Neuronal stem cell (in vitro differentiated cells): ENCODE data around the gene GPR3.
A peak's percentile ranks its signal among the peaks of the same experiment; 100 is the strongest.

Source experiments
- DNase-seq: peaks from one replicate; pipeline ENCODE4 v3.0.0-alpha.2; 2013; ENCODE audit warnings: low spot score
- H2AFZ ChIP-seq: one replicate; pipeline ENCODE4 v1.6.1; 2013; ENCODE audit warnings: mild to moderate bottlenecking, low read length, inconsistent platforms
- H2AK5ac ChIP-seq: 2 replicates; pipeline ENCODE4 v1.6.1; 2013; ENCODE audit warnings: low read depth, mild to moderate bottlenecking, inconsistent platforms, low read length, moderate library complexity, mixed read lengths
- H2BK120ac ChIP-seq: 2 replicates; pipeline ENCODE4 v1.6.1; 2013; ENCODE audit warnings: low read depth, mild to moderate bottlenecking, inconsistent platforms, low read length, moderate library complexity, mixed read lengths
- H2BK12ac ChIP-seq: one replicate; pipeline ENCODE4 v1.6.1; 2013; ENCODE audit warnings: low read length, inconsistent platforms
- H2BK15ac ChIP-seq: 2 replicates; pipeline ENCODE4 v1.6.1; 2013; ENCODE audit warnings: mild to moderate bottlenecking, low read length, inconsistent platforms, mixed read lengths
- H2BK5ac ChIP-seq: one replicate; pipeline ENCODE4 v1.6.1; 2013; ENCODE audit warnings: inconsistent platforms, mild to moderate bottlenecking, low read length, moderate library complexity
- H3K14ac ChIP-seq: one replicate; pipeline ENCODE4 v1.6.1; 2013; ENCODE audit warnings: low read length, inconsistent platforms
- H3K18ac ChIP-seq: 2 replicates; pipeline ENCODE4 v1.6.1; 2013; ENCODE audit warnings: low read length, inconsistent platforms
- H3K23ac ChIP-seq: 2 replicates; pipeline ENCODE4 v1.6.1; 2013; ENCODE audit warnings: low read depth, mild to moderate bottlenecking, mixed read lengths, low read length, inconsistent platforms; ENCODE audit not compliant: poor library complexity
- H3K27ac ChIP-seq: replicated peaks from 3 replicates; pipeline ENCODE4 v1.5.1; 2013; ENCODE audit warnings: low read length, inconsistent platforms
- H3K27me3 ChIP-seq, 3 experiments: 2 replicates each; pipeline ENCODE4 v1.6.1; 2013; ENCODE audit warnings: low read length in 3 of 3, mild to moderate bottlenecking in 2 of 3, inconsistent platforms in 1 of 3, low read depth in 1 of 3, mixed read lengths in 1 of 3, moderate library complexity in 1 of 3; ENCODE audit not compliant: control insufficient read depth in 3 of 3, insufficient read depth in 3 of 3
- H3K36me3 ChIP-seq, 2 donors: replicated peaks in 1 of 2; 2 replicates each; pipeline ENCODE4 v1.6.1; 2013; ENCODE audit warnings: low read length in 2 of 2; ENCODE audit not compliant: control insufficient read depth in 2 of 2, insufficient read depth in 2 of 2
- H3K4ac ChIP-seq: 2 replicates; pipeline ENCODE4 v1.6.1; 2013; ENCODE audit warnings: inconsistent platforms, mild to moderate bottlenecking, low read length, moderate library complexity
- H3K4me1 ChIP-seq, 2 donors: 1 replicate in 1 of 2; 2 replicates in 1 of 2; pipeline ENCODE4 v1.6.1; 2013; ENCODE audit warnings: low read length in 2 of 2, low read depth in 1 of 2; ENCODE audit not compliant: control insufficient read depth in 2 of 2, insufficient read depth in 1 of 2
- H3K4me2 ChIP-seq: one replicate; pipeline ENCODE4 v1.6.1; 2013; ENCODE audit warnings: mild to moderate bottlenecking, low read length, inconsistent platforms; ENCODE audit not compliant: insufficient read depth, poor library complexity, severe bottlenecking
- H3K4me3 ChIP-seq, 2 donors: 2 replicates each; pipeline ENCODE4 v1.5.1; 2013; ENCODE audit warnings: low read length in 2 of 2, mild to moderate bottlenecking in 2 of 2, inconsistent platforms in 1 of 2, moderate library complexity in 1 of 2
- H3K79me1 ChIP-seq: one replicate; pipeline ENCODE4 v1.6.1; 2013; ENCODE audit warnings: low read depth, mild to moderate bottlenecking, inconsistent platforms, low read length, moderate library complexity
- H3K9ac ChIP-seq: one replicate; pipeline ENCODE4 v1.6.1; 2013; ENCODE audit warnings: mild to moderate bottlenecking, low read depth, low read length, inconsistent platforms; ENCODE audit not compliant: poor library complexity
- H3K9me3 ChIP-seq, 2 donors: replicated peaks in 1 of 2; 2 replicates each; pipeline versions ENCODE3 to v1.6.1; 2013; ENCODE audit warnings: low read length in 2 of 2, mild to moderate bottlenecking in 2 of 2, inconsistent platforms in 1 of 2, low read depth in 1 of 2, mixed read lengths in 1 of 2, moderate library complexity in 1 of 2; ENCODE audit not compliant: control insufficient read depth in 2 of 2, insufficient read depth in 1 of 2
- H4K8ac ChIP-seq: one replicate; pipeline ENCODE4 v1.6.1; 2013; ENCODE audit warnings: low read depth, mild to moderate bottlenecking, inconsistent platforms, low read length, moderate library complexity
- H4K91ac ChIP-seq: one replicate; pipeline ENCODE4 v1.6.1; 2013; ENCODE audit warnings: low read length, low read depth, mild to moderate bottlenecking, inconsistent platforms; ENCODE audit not compliant: poor library complexity
- WGBS, 2 donors: extraction: QIAGEN DNeasy Blood & Tissue Kit; methylation state at CpG; one replicate each; pipeline ENCODE4 v1.1.7; 2013; ENCODE audit warnings: missing lambda C conversion rate in 2 of 2, mixed read lengths in 1 of 2; ENCODE audit not compliant: insufficient read length in 2 of 2, insufficient replicate concordance in 1 of 2; ENCODE audit errors: extremely low coverage in 2 of 2; 5-methylcytosine and 5-hydroxymethylcytosine counted together

Gene GPR3

DNA sequence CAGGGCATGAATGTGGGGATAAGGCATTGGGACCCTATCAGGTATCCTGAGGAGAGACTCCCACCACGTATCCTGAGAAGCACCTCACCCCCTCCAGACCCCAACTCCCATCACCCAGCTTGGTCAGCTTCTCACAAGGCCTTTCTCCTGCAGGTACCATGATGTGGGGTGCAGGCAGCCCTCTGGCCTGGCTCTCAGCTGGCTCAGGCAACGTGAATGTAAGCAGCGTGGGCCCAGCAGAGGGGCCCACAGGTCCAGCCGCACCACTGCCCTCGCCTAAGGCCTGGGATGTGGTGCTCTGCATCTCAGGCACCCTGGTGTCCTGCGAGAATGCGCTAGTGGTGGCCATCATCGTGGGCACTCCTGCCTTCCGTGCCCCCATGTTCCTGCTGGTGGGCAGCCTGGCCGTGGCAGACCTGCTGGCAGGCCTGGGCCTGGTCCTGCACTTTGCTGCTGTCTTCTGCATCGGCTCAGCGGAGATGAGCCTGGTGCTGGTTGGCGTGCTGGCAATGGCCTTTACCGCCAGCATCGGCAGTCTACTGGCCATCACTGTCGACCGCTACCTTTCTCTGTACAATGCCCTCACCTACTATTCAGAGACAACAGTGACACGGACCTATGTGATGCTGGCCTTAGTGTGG lies 1.3 kb downstream of the GPR3 start:
- no CpG with 5 or more reads among the region's 18 CpGs for WGBS, 2 donors
- H3K27me3 ChIP-seq, result peaks cover 0 to 24% (median 5%) of the 10 kb centered on the region in 3 experiments
- no peak overlapping the region for H2AFZ ChIP-seq

DNA sequence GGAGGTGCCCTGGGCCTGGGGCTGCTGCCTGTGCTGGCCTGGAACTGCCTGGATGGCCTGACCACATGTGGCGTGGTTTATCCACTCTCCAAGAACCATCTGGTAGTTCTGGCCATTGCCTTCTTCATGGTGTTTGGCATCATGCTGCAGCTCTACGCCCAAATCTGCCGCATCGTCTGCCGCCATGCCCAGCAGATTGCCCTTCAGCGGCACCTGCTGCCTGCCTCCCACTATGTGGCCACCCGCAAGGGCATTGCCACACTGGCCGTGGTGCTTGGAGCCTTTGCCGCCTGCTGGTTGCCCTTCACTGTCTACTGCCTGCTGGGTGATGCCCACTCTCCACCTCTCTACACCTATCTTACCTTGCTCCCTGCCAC lies 1.8 kb downstream of the GPR3 start:
- no peak overlapping the region for H2BK120ac ChIP-seq
- H2BK5ac ChIP-seq, result no peak overlapping the region
- H3K27me3 ChIP-seq, result peaks cover 0 to 24% (median 5%) of the 10 kb centered on the region in 3 experiments
- H4K91ac ChIP-seq, result no peak overlapping the region
- H3K4ac ChIP-seq, result no peak overlapping the region
- no peak overlapping the region for H3K4me2 ChIP-seq
- no CpG with 5 or more reads among the region's 9 CpGs for WGBS, 2 donors
- H3K36me3 ChIP-seq, result no peaks in the 10 kb centered on the region
- peak overlapping the region; percentile 79 for H2BK12ac ChIP-seq
- peaks cover 5% of the 10 kb centered on the region for H3K79me1 ChIP-seq
- peak overlapping the region; percentile 27 for H3K23ac ChIP-seq
- H2AK5ac ChIP-seq, result peak overlapping the region; percentile 85
- no peak overlapping the region for H3K18ac ChIP-seq
- peaks cover 21 to 26% of the 10 kb centered on the region in 2 donors for H3K4me1 ChIP-seq
- H3K4me3 ChIP-seq, result no peak overlapping the region
- H3K9me3 ChIP-seq, result no peaks in the 10 kb centered on the region
- H3K14ac ChIP-seq, result no peak overlapping the region
- no peak overlapping the region for H4K8ac ChIP-seq
- DNase-seq, result no peak
- H3K27ac ChIP-seq, result no peak overlapping the region
- no peak overlapping the region for H2BK15ac ChIP-seq
- H3K9ac ChIP-seq, result peak overlapping the region; percentile 57
- H2AFZ ChIP-seq, result no peak overlapping the region

More for the DNA sequence above, 1.3 kb downstream of the GPR3 start:
- peak overlapping the region; percentile 51 for H2BK15ac ChIP-seq
- peak overlapping the region; percentile 19 for H2BK5ac ChIP-seq
- no peak overlapping the region for H2BK120ac ChIP-seq
- peak overlapping the region; percentile 85 for H2AK5ac ChIP-seq
- peaks cover 16 to 21% of the 10 kb centered on the region in 2 donors for H3K4me1 ChIP-seq
- no peaks in the 10 kb centered on the region for H3K36me3 ChIP-seq
- peaks cover 5% of the 10 kb centered on the region for H3K79me1 ChIP-seq
- H3K27ac ChIP-seq, result no peak overlapping the region
- H3K14ac ChIP-seq, result no peak overlapping the region
- peak overlapping the region; percentile 79 for H2BK12ac ChIP-seq
- H3K23ac ChIP-seq, result peak overlapping the region; percentile 59
- no peak overlapping the region for H4K8ac ChIP-seq
- H3K4ac ChIP-seq, result peak overlapping the region; percentile 17
- H3K18ac ChIP-seq, result no peak overlapping the region
- H3K4me3 ChIP-seq, result peak overlapping the region in 1 of 2 donors; percentile 60
- H3K4me2 ChIP-seq, result no peak overlapping the region
- H3K9ac ChIP-seq, result peak overlapping the region; percentile 57
- no peak for DNase-seq
- no peaks in the 10 kb centered on the region for H3K9me3 ChIP-seq
- no peak overlapping the region for H4K91ac ChIP-seq

DNA sequence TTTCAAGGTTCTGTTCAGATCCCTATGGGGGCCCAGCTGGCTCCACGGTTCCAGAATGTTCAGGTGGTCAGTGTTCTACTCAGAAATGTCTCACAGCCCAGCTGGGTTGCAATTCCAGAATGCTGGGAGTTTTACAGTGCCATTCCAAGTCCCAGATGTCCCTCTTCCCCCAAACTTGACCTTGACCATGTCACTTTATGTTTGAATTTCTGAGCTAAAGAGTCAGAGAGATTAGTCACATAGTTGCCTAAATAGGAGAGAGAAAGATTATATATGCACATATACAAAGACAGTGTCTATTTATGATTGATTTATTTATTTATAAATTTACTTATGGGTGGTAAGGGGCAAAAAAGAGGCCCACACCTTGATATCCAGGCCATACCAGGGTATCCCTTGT lies 2.5 kb downstream of the GPR3 start:
- no peak for DNase-seq
- Histone ChIP-seq H3K14ac (no peak overlapping the region), H3K27ac (no peak overlapping the region), H3K4me2 (no peak overlapping the region), H4K8ac (no peak overlapping the region), H3K23ac (no peak overlapping the region), H3K27me3 (peaks cover 0 to 18% (median 5%) of the 10 kb centered on the region in 3 experiments), H3K4me3 (no peak overlapping the region), H3K9me3 (no peaks in the 10 kb centered on the region), H2BK120ac (no peak overlapping the region), H3K18ac (no peak overlapping the region), H2AFZ (no peak overlapping the region), H2BK5ac (no peak overlapping the region), H2AK5ac (no peak overlapping the region), H3K4me1 (peaks cover 23 to 31% of the 10 kb centered on the region in 2 donors), H2BK12ac (no peak overlapping the region), H3K36me3 (no peaks in the 10 kb centered on the region), H2BK15ac (no peak overlapping the region), H3K4ac (no peak overlapping the region), H3K79me1 (peaks cover 5% of the 10 kb centered on the region), H3K9ac (no peak overlapping the region), H4K91ac (no peak overlapping the region)
- no CpG with 5 or more reads among the region's 1 CpG for WGBS, 2 donors

DNA sequence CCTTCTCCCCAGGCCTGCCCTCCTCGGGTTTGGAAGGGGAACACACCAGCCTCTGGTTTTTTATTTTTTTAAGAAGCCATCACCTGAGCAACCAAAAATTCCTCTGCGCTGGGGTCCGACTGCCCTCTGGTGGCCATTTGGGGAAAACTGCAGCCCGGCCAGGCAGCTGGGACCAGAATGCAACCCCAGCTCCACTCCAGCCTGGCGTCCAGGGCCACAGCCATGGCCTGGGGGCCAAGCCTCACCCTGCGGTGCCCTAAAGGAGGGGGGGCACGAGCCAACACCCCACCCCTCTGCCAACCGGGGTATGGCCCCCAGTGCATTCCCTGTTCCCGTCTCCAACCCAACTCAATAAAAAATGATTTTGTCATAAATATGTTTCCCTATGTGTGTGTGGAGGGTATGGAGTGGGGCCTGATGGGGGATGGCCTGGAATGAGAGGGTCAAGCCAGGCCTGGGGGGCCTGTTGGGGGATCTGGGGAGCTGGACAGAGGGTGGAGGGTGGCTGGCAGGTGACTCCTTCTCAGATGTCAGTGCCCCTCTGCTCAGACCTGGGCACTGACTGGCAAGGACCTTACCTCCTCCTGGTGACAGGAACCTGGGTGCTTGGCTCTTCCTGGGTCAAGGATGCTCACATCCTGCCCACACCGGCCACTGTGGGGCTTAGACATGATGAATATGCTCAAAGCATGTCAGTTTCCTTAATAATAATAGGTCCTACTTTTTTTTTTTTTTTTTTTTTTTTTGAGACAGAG lies 3.2 kb downstream of the GPR3 start:
- Histone ChIP-seq H3K9me3 (no peaks in the 10 kb centered on the region), H3K27ac (no peak overlapping the region), H2BK5ac (no peak overlapping the region), H2BK120ac (peak overlapping the region; percentile 61), H2AFZ (no peak overlapping the region), H2AK5ac (peak overlapping the region; percentile 94), H4K8ac (no peak overlapping the region), H3K18ac (peak overlapping the region; percentile 57), H3K27me3 (peaks cover 0 to 11% (median 5%) of the 10 kb centered on the region in 3 experiments), H3K79me1 (peaks cover 5% of the 10 kb centered on the region), H2BK12ac (no peak overlapping the region), H3K23ac (no peak overlapping the region), H3K36me3 (no peaks in the 10 kb centered on the region), H4K91ac (no peak overlapping the region), H3K4me3 (no peak overlapping the region), H3K4me2 (no peak overlapping the region), H3K4me1 (peaks cover 23 to 37% of the 10 kb centered on the region in 2 donors), H2BK15ac (no peak overlapping the region), H3K9ac (no peak overlapping the region), H3K14ac (no peak overlapping the region), H3K4ac (no peak overlapping the region)
- WGBS, 2 donors, result no CpG with 5 or more reads among the region's 10 CpGs
- DNase-seq, result peak; percentile 71
